ENCODE measurements around the gene PRAMEF9.
"Not testable (repeated sequence)": the region's sequence is repeated elsewhere in the genome, so short reads cannot be mapped to it uniquely, and the experiment has no call there.

DNA sequence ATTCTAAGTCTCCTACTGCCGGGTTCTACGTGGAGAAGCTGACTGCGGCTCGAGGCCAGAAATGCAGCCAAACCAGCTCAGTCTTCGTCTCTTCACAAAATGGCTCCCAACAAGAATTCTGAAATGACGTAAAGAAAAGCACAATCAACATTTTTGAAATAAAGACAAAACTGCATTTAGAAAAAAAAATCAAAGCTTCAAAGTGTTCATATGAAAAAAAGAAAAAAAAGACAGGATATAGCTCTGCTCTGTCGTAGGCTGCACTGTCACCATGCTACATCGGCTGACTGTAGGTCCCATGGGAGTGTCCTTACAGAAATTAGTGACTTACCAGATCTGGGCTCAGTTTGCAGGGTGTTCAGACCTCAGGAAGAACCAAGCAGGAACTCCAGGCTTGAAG is 6.1 kb upstream of the PRAMEF9 start, which contains the start of gene HNRNPCL4:
- TF ChIP-seq, protein P1, sequence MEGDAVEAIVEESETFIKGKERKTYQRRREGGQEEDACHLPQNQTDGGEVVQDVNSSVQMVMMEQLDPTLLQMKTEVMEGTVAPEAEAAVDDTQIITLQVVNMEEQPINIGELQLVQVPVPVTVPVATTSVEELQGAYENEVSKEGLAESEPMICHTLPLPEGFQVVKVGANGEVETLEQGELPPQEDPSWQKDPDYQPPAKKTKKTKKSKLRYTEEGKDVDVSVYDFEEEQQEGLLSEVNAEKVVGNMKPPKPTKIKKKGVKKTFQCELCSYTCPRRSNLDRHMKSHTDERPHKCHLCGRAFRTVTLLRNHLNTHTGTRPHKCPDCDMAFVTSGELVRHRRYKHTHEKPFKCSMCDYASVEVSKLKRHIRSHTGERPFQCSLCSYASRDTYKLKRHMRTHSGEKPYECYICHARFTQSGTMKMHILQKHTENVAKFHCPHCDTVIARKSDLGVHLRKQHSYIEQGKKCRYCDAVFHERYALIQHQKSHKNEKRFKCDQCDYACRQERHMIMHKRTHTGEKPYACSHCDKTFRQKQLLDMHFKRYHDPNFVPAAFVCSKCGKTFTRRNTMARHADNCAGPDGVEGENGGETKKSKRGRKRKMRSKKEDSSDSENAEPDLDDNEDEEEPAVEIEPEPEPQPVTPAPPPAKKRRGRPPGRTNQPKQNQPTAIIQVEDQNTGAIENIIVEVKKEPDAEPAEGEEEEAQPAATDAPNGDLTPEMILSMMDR (IDR thresholded peaks at IDR 0.05): not testable (repeated sequence)
- TF ChIP-seq, protein P2, sequence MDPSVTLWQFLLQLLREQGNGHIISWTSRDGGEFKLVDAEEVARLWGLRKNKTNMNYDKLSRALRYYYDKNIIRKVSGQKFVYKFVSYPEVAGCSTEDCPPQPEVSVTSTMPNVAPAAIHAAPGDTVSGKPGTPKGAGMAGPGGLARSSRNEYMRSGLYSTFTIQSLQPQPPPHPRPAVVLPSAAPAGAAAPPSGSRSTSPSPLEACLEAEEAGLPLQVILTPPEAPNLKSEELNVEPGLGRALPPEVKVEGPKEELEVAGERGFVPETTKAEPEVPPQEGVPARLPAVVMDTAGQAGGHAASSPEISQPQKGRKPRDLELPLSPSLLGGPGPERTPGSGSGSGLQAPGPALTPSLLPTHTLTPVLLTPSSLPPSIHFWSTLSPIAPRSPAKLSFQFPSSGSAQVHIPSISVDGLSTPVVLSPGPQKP (IDR thresholded peaks at IDR 0.05; ENCODE audit: low read depth, low read length): not testable (repeated sequence)
- TF ChIP-seq POLR2A (IDR thresholded peaks at IDR 0.05; ENCODE audit: low read length); CHD2 (IDR thresholded peaks at IDR 0.05; ENCODE audit: low read length, partially characterized antibody); RAD21 (conservative IDR thresholded peaks at IDR 0.05 in 1 of 2, IDR thresholded peaks at IDR 0.05 in 1 of 2); ZFP36 (IDR thresholded peaks at IDR 0.05; ENCODE audit: borderline replicate concordance, partially characterized antibody); FOSL2 (IDR thresholded peaks at IDR 0.05); FOSL2 (CRISPR knock-in tag; IDR thresholded peaks at IDR 0.05); MYC (IDR thresholded peaks at IDR 0.05; ENCODE audit: borderline replicate concordance, low read length); EP300 (IDR thresholded peaks at IDR 0.05): not testable (repeated sequence)

Measured in A549 (cell line).